GM23248 (cell line): ENCODE data around the gene QRFP. TPM values are rescaled to one million over a fixed set of nuclear protein-coding genes. Genes with fewer than 3 reads are reported as not detected.

ENCODE experiments used
- DNase-seq: peaks from one replicate; pipeline ENCODE4 v3.0.0-alpha.2; 2015
- H2AFZ ChIP-seq: fragments of 200-600 bp; sonication (generic); 2 replicates; pipeline ENCODE4 v1.6.1; 2016; ENCODE audit warnings: antibody characterized with exemption
- H3F3A ChIP-seq: fragments of 200-600 bp; sonication (generic); 2 replicates; pipeline ENCODE4 v1.6.1; 2016; ENCODE audit warnings: mild to moderate bottlenecking, antibody characterized with exemption, mixed run types; ENCODE audit not compliant: insufficient read depth
- H3K27ac ChIP-seq: fragments of 200-600 bp; sonication (generic); 2 replicates; pipeline ENCODE4 v1.5.1; 2016; ENCODE audit warnings: mild to moderate bottlenecking
- H3K27me3 ChIP-seq: fragments of 200-600 bp; sonication (generic); replicated peaks from 2 replicates; pipeline ENCODE4 v1.6.1; 2016; ENCODE audit warnings: mild to moderate bottlenecking; ENCODE audit not compliant: insufficient read depth
- H3K36me3 ChIP-seq: fragments of 200-600 bp; sonication (generic); 2 replicates; pipeline ENCODE4 v1.6.1; 2016; ENCODE audit warnings: low read depth, mild to moderate bottlenecking
- H3K4me1 ChIP-seq: fragments of 200-600 bp; sonication (generic); 2 replicates; pipeline ENCODE4 v1.6.1; 2016; ENCODE audit warnings: mild to moderate bottlenecking; ENCODE audit not compliant: insufficient read depth
- H3K4me2 ChIP-seq: fragments of 200-600 bp; sonication (generic); one replicate; pipeline ENCODE4 v1.6.1; 2016; ENCODE audit warnings: mild to moderate bottlenecking; ENCODE audit not compliant: unreplicated experiment
- H3K4me3 ChIP-seq: fragments of 200-600 bp; sonication (generic); 2 replicates; pipeline ENCODE4 v1.5.1; 2016; ENCODE audit warnings: mild to moderate bottlenecking
- H3K79me2 ChIP-seq: fragments of 200-600 bp; sonication (generic); 2 replicates; pipeline ENCODE4 v1.6.1; 2016; ENCODE audit warnings: mild to moderate bottlenecking; ENCODE audit not compliant: insufficient read depth
- H3K9ac ChIP-seq: fragments of 200-600 bp; sonication (generic); 2 replicates; pipeline ENCODE4 v1.6.1; 2016; ENCODE audit warnings: mild to moderate bottlenecking
- H3K9me2 ChIP-seq: fragments of 200-600 bp; sonication (generic); 2 replicates; pipeline ENCODE4 v1.6.1; 2016; ENCODE audit warnings: mixed run types, mild to moderate bottlenecking, moderate library complexity; ENCODE audit not compliant: insufficient read depth
- H3K9me3 ChIP-seq: fragments of 200-600 bp; sonication (generic); one replicate; pipeline ENCODE4 v1.6.1; 2017; ENCODE audit warnings: low read depth
- H4K20me1 ChIP-seq: fragments of 200-600 bp; sonication (generic); 2 replicates; pipeline ENCODE4 v1.6.0; 2016; ENCODE audit not compliant: insufficient read depth
- EZH2 ChIP-seq: fragments of 200-600 bp; sonication (generic); IDR thresholded peaks from 2 replicates; pipeline ENCODE4 v1.6.1; 2018; ENCODE audit warnings: antibody characterized with exemption, mild to moderate bottlenecking; ENCODE audit not compliant: insufficient read depth, poor library complexity, severe bottlenecking
- EZH2phosphoT487 ChIP-seq: fragments of 200-600 bp; sonication (generic); IDR thresholded peaks from 2 replicates; pipeline ENCODE4 v1.6.1; 2018; ENCODE audit warnings: antibody characterized with exemption, moderate library complexity, mild to moderate bottlenecking, low read depth; ENCODE audit not compliant: insufficient read depth
- WGBS, 2 experiments: methylation state at CpG; one replicate each; pipeline ENCODE4 v1.1.6; 2015 to 2017; ENCODE audit warnings: low lambda C conversion rate in 2 of 2, low coverage in 1 of 2; ENCODE audit errors: missing lambda C conversion rate in 2 of 2; 5-methylcytosine and 5-hydroxymethylcytosine counted together
- in situ Hi-C: fragments of 300-500 bp; cut with MboI; formaldehyde crosslinking; loops from 2 replicates; pipeline ENCODE4 v1.15.0; 2020
- polyA plus RNA-seq: library from polyadenylated mRNA; unstranded; fragments of >200 nt; fragmentation: Nextera tagmentation; extraction: Ambion mirVana; gene quantifications from 2 replicates; pipeline ENCODE4 v1.2.1, GENCODE V29; 2016
- total RNA-seq: library from RNA; depleted of rRNA; stranded (reverse); fragments of >200 nt; shearing (Covaris generic); gene quantifications from 2 replicates; pipeline ENCODE4 v1.2.3, GENCODE V29; 2014

QRFP gene
- total and polyA plus RNA-seq, 2 experiments from 2014 or later: 0.18 TPM; not detected in 1

GRCh38 chr9:130918826-130919558 lies 22.4 kb upstream of the QRFP start:
- Histone ChIP-seq H3K36me3 (no peaks in the 10 kb centered on the region), H3K9me3 (no peaks in the 10 kb centered on the region), H3K4me2 (no peak overlapping the region), H3K79me2 (no peaks in the 10 kb centered on the region), H3K4me1 (no peaks in the 10 kb centered on the region), H3K27ac (no peak overlapping the region), H4K20me1 (no peaks in the 10 kb centered on the region), H3F3A (no peaks in the 10 kb centered on the region), H3K27me3 (0 out of 2 replicates have a peak, but pooled peaks cover 4% of the 10 kb centered on the region), H3K9ac (no peak overlapping the region), H3K4me3 (no peak overlapping the region), H2AFZ (no peak overlapping the region), H3K9me2 (no peaks in the 10 kb centered on the region)
- 60 to 64% methylated on average over 32 to 33 of the region's 33 CpGs for WGBS, 2 experiments
- no peak for TF ChIP-seq EZH2
- in situ Hi-C loops: no loop called here
- no peak for DNase-seq

DNA sequence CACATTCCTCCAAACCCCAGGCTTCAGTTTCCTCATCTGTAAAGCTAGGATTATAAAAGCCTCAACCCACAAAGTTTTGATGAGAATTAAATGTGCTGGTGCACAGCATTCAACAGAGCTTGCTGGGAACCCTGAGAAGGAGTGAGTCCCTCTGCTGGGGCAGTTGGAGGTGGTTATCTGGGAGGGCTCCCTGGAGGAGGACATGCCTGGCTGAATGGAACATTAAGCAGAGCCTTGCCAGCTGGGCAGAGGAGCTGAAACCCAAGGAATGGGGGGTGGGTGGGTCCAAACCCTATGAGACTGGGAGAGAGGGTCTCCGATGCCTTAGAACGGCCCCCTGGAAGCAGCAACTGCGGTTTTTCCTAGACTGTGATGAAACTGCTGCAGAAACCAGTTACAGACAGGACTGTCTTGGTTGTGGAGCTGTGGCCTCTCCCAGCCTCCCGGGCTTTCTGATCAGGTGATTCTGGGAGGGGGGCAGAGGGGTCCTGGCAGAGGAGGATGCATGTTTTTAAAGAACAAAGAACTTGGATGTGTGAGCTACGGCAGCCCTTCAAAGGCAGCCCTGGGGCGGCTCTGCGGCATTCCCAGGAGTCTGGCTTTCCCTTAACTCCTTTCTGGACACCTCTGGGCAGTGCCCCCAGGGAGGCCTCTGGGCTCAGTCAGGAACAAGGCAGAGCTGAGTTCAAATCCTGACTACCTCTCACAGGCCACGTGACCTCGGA lies 21.7 kb upstream of the QRFP start:
- H3K36me3 ChIP-seq: no peaks in the 10 kb centered on the region
- H3K27ac ChIP-seq: no peak overlapping the region
- no peaks in the 10 kb centered on the region for H3F3A ChIP-seq
- no peak overlapping the region for H3K4me3 ChIP-seq
- no peak overlapping the region for H3K9ac ChIP-seq
- no peak overlapping the region for H2AFZ ChIP-seq
- 0 out of 2 replicates have a peak, but pooled peaks cover 4% of the 10 kb centered on the region for H3K27me3 ChIP-seq
- no peaks in the 10 kb centered on the region for H3K9me3 ChIP-seq
- no peaks in the 10 kb centered on the region for H3K9me2 ChIP-seq
- in situ Hi-C loops: no loop called here
- no peaks in the 10 kb centered on the region for H4K20me1 ChIP-seq
- H3K79me2 ChIP-seq: no peaks in the 10 kb centered on the region
- no peaks in the 10 kb centered on the region for H3K4me1 ChIP-seq
- 53 to 56% methylated on average over 9 of the region's 9 CpGs for WGBS, 2 experiments
- DNase-seq: no peak
- no peak for TF ChIP-seq EZH2phosphoT487
- TF ChIP-seq EZH2: no peak
- no peak overlapping the region for H3K4me2 ChIP-seq

DNA sequence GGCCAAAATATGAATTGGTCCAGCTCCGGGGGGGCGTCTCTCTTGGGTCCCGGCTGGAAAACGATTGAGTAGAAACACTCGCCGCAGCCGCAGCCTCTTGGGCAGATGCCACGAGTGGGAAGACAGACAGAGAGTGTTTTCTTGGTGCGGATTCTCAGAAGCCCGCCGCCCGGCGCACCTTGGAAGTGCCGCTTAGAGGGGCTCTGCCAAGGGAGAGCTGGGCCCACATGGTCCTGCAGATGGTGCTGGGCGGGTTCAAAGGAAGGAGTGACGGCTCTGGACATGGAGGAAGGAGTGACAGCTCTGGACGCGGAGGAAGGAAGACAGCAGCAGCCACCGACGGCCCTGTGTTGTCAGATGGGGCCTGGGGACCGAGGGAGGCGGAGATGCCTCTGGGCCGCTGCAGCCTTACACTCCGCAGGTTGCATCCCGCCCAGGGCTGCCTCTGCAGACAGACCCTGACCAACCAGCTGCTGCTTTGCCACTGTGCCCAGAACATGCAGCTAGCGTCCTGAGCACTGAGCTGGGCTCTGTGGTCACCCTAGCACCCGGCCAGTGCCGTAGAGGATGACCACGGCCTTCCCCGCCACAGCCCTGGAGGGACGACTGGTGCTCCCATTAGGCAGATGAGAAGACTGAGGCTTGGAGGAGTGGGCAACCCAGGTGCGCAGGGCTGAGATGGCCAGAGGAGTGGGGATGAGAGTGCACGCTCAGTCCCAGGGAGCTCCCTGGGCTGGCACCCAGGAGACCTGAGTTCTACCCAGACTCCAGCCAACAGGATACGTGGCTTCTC lies 20.8 kb upstream of the QRFP start:
- H3K27me3 ChIP-seq: 0 out of 2 replicates have a peak, but pooled peaks cover 4% of the 10 kb centered on the region
- H3K9me2 ChIP-seq: no peaks in the 10 kb centered on the region
- H3K9ac ChIP-seq: no peak overlapping the region
- TF ChIP-seq EZH2 (no peak), EZH2phosphoT487 (no peak)
- no peaks in the 10 kb centered on the region for H3K79me2 ChIP-seq
- DNase-seq: no peak
- no peaks in the 10 kb centered on the region for H3K9me3 ChIP-seq
- H4K20me1 ChIP-seq: no peaks in the 10 kb centered on the region
- peaks cover 5% of the 10 kb centered on the region; the same call in 1 of the 2 replicates for H3F3A ChIP-seq
- no peak overlapping the region for H3K27ac ChIP-seq
- no peak overlapping the region for H3K4me2 ChIP-seq
- no peak overlapping the region for H2AFZ ChIP-seq
- H3K4me1 ChIP-seq: peaks cover 6% of the 10 kb centered on the region
- in situ Hi-C loops: no loop called here
- H3K4me3 ChIP-seq: no peak overlapping the region
- WGBS, 2 experiments: 92 to 93% methylated on average over 27 to 34 of the region's 34 CpGs
- H3K36me3 ChIP-seq: no peaks in the 10 kb centered on the region

DNA sequence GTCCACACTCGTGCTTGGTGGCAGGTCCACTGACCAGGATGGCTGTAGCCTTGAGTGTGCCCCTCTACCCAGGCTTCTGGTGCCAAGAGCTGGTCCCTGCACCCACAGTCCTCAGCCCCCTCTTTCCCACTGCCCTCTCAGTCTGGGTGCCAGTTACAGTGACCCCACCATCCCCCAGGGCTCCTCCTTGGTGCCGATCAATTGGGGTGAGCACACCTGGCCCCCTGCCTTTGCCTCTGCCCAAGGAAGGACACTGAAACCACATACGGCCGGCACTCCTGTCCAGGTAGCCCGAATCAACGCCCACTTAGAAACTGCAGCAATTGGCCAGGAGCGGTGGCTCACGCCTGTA lies 18.5 kb upstream of the QRFP start:
- 0 out of 2 replicates have a peak, but pooled peaks cover 4% of the 10 kb centered on the region for H3K27me3 ChIP-seq
- no peak overlapping the region for H3K4me3 ChIP-seq
- H3K36me3 ChIP-seq: no peaks in the 10 kb centered on the region
- no peak overlapping the region for H3K27ac ChIP-seq
- H3K79me2 ChIP-seq: no peaks in the 10 kb centered on the region
- no peak overlapping the region for H3K4me2 ChIP-seq
- H3K9me3 ChIP-seq: no peaks in the 10 kb centered on the region
- in situ Hi-C loops: no loop called here
- peaks cover 6% of the 10 kb centered on the region for H3K4me1 ChIP-seq
- TF ChIP-seq EZH2 (no peak), EZH2phosphoT487 (no peak)
- no peaks in the 10 kb centered on the region for H3K9me2 ChIP-seq
- no peaks in the 10 kb centered on the region for H4K20me1 ChIP-seq
- peaks cover 6% of the 10 kb centered on the region; the same call in 1 of the 2 replicates for H3F3A ChIP-seq
- DNase-seq: no peak
- WGBS, 2 experiments: 88 to 93% methylated on average over 8 of the region's 8 CpGs
- H3K9ac ChIP-seq: no peak overlapping the region
- H2AFZ ChIP-seq: no peak overlapping the region
